Mesenchymal stem cell (in vitro differentiated cells and primary cell): ENCODE measurements around the gene RTF1.

Experiments
- DNase-seq: peaks from one replicate; pipeline ENCODE4 v3.0.0-alpha.2; 2013
- H2AFZ ChIP-seq: one replicate; pipeline ENCODE4 v1.6.1; 2013; ENCODE audit warnings: low read depth, mild to moderate bottlenecking, control low read depth, inconsistent platforms, low read length, moderate library complexity
- H2AK5ac ChIP-seq: 2 replicates; pipeline ENCODE4 v1.6.1; 2013; ENCODE audit warnings: low read length, moderate library complexity, mild to moderate bottlenecking, inconsistent platforms; ENCODE audit not compliant: severe bottlenecking
- H2BK120ac ChIP-seq: one replicate; pipeline ENCODE4 v1.6.1; 2013; ENCODE audit warnings: low read depth, mild to moderate bottlenecking, inconsistent platforms, low read length, moderate library complexity
- H2BK12ac ChIP-seq, 2 experiments: one replicate each; pipeline ENCODE4 v1.6.1; 2013; ENCODE audit warnings: inconsistent platforms in 2 of 2, low read length in 2 of 2, mild to moderate bottlenecking in 2 of 2, moderate library complexity in 2 of 2, control low read depth in 1 of 2
- H2BK15ac ChIP-seq: one replicate; pipeline ENCODE4 v1.6.1; 2013; ENCODE audit warnings: mild to moderate bottlenecking, low read depth, inconsistent platforms; ENCODE audit not compliant: poor library complexity, severe bottlenecking
- H2BK5ac ChIP-seq: 2 replicates; pipeline ENCODE4 v1.6.1; 2013; ENCODE audit warnings: low read depth, mild to moderate bottlenecking, low read length, control low read depth, inconsistent platforms; ENCODE audit not compliant: poor library complexity, severe bottlenecking
- H3K14ac ChIP-seq, 2 experiments: one replicate each; pipeline ENCODE4 v1.6.1; 2013; ENCODE audit warnings: inconsistent platforms in 2 of 2, low read length in 2 of 2, control low read depth in 1 of 2, mild to moderate bottlenecking in 1 of 2, moderate library complexity in 1 of 2
- H3K18ac ChIP-seq, 2 experiments: one replicate each; pipeline ENCODE4 v1.6.1; 2013; ENCODE audit warnings: inconsistent platforms in 2 of 2, low read length in 2 of 2, control low read depth in 1 of 2, low read depth in 1 of 2, mild to moderate bottlenecking in 1 of 2
- H3K23ac ChIP-seq, 2 experiments: one replicate each; pipeline ENCODE4 v1.6.1; 2013; ENCODE audit warnings: inconsistent platforms in 2 of 2, low read length in 2 of 2, mild to moderate bottlenecking in 2 of 2, moderate library complexity in 2 of 2, control low read depth in 1 of 2
- H3K27ac ChIP-seq: 2 replicates; pipeline ENCODE4 v1.5.1; 2013; ENCODE audit warnings: mild to moderate bottlenecking, moderate library complexity, low read length, control low read depth, inconsistent platforms; ENCODE audit not compliant: poor library complexity, severe bottlenecking
- H3K27me3 ChIP-seq, 2 experiments: 2 replicates each; pipeline versions ENCODE4 v1.6.1 to v1.7.0; 2013; ENCODE audit warnings: low read length in 2 of 2, mild to moderate bottlenecking in 2 of 2, moderate library complexity in 2 of 2, control low read depth in 1 of 2, inconsistent platforms in 1 of 2; ENCODE audit not compliant: control insufficient read depth in 1 of 2, insufficient read depth in 1 of 2
- H3K36me3 ChIP-seq, 2 experiments: 2 replicates each; pipeline versions ENCODE4 v1.6.1 to v1.7.0; 2013; ENCODE audit warnings: low read length in 2 of 2, control low read depth in 1 of 2, inconsistent platforms in 1 of 2, low read depth in 1 of 2, mild to moderate bottlenecking in 1 of 2; ENCODE audit not compliant: insufficient read depth in 2 of 2, control insufficient read depth in 1 of 2
- H3K4ac ChIP-seq, 2 experiments: one replicate each; pipeline ENCODE4 v1.6.1; 2013; ENCODE audit warnings: inconsistent platforms in 2 of 2, low read length in 2 of 2, mild to moderate bottlenecking in 2 of 2, moderate library complexity in 2 of 2, control low read depth in 1 of 2, low read depth in 1 of 2
- H3K4me1 ChIP-seq: 2 replicates; pipeline ENCODE4 v1.6.1; 2013; ENCODE audit warnings: low read depth, low read length, control low read depth; ENCODE audit not compliant: control insufficient read depth, insufficient read depth
- H3K4me2 ChIP-seq: 2 replicates; pipeline ENCODE4 v1.6.1; 2013; ENCODE audit warnings: low read length, mild to moderate bottlenecking, inconsistent platforms; ENCODE audit not compliant: poor library complexity, severe bottlenecking
- H3K4me3 ChIP-seq, 2 experiments: 2 replicates each; pipeline versions ENCODE4 v1.5.1 to v1.7.0; 2013; ENCODE audit warnings: low read length in 2 of 2, mild to moderate bottlenecking in 2 of 2, control low read depth in 1 of 2, low read depth in 1 of 2; ENCODE audit not compliant: insufficient read depth in 1 of 2
- H3K79me1 ChIP-seq: replicated peaks from 2 replicates; pipeline ENCODE4 v1.6.1; 2013; ENCODE audit warnings: mild to moderate bottlenecking, control low read depth, low read length, inconsistent platforms; ENCODE audit not compliant: poor library complexity, severe bottlenecking
- H3K9ac ChIP-seq: 2 replicates; pipeline ENCODE4 v1.7.0; 2013; ENCODE audit warnings: mild to moderate bottlenecking, low read length, moderate library complexity
- H3K9me3 ChIP-seq: 2 replicates; pipeline ENCODE4 v1.7.0; 2013; ENCODE audit warnings: mild to moderate bottlenecking, low read length; ENCODE audit not compliant: control insufficient read depth
- H4K8ac ChIP-seq: one replicate; pipeline ENCODE4 v1.6.1; 2013; ENCODE audit warnings: inconsistent platforms, mild to moderate bottlenecking, low read length, moderate library complexity
- H4K91ac ChIP-seq: one replicate; pipeline ENCODE4 v1.6.1; 2013; ENCODE audit warnings: mild to moderate bottlenecking, low read length, inconsistent platforms
- WGBS: methylation state at CpG from one replicate; pipeline ENCODE4 v1.1.7; 2013; ENCODE audit warnings: mixed read lengths; 5-methylcytosine and 5-hydroxymethylcytosine counted together

The RTF1 gene

DNA sequence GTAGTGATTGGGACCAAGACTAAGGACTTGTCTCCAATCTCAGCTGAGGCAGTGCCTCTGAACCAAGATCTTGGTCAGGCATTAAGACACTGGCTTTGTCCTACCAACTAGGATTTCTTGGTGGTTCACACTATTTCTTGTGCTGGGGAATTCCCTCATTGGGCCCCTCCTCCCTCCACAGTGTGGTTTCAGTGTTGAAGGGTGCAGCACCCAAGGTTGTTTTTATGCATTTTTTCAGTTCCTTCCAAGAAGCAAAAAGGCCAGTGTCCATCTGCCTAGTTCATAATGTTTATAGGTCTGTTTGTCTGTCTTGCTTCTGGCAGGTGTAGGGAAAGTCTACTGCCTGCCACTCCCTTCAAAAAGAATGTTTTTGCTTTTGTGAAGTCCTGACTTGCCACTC is 66.2 kb downstream of the RTF1 start:
- Histone ChIP-seq H4K91ac (no peak overlapping the region), H3K4me3 (no peak overlapping the region), H2BK15ac (no peak overlapping the region), H2BK12ac (no peak overlapping the region), H3K4me2 (no peak overlapping the region), H3K4me1 (peaks cover 12% of the 10 kb centered on the region), H3K36me3 (peaks cover 55 to 63% of the 10 kb centered on the region in 2 experiments), H3K79me1 (peaks cover 8% of the 10 kb centered on the region), H4K8ac (no peak overlapping the region), H2AFZ (no peak overlapping the region), H3K23ac (no peak overlapping the region), H2BK5ac (no peak overlapping the region), H3K18ac (no peak overlapping the region), H3K27ac (no peak overlapping the region), H3K4ac (no peak overlapping the region), H3K9me3 (no peaks in the 10 kb centered on the region), H3K9ac (no peak overlapping the region), H3K27me3 (no peaks in the 10 kb centered on the region), H3K14ac (no peak overlapping the region), H2BK120ac (no peak overlapping the region), H2AK5ac (no peak overlapping the region)
- DNase-seq = no peak

DNA sequence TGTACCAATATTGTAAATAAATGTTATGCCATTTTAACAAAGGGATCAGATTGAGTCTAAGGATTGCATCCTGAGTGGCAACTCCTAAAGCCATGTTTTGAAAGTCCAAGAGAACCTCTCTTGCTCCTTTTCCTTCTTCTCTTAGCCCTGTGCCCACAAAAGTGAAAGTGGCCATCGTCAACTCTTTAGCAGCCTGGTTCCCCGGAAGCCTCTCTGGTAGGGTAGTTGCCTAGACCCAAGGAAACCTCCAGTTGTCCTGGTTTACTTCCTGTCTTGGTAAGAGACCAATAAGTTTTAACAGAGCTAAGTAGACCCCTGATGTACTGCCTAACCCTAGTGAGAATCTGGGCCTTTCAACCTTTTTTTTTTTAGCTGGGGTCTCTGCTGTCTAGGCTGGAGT is 66.6 kb downstream of the RTF1 start:
- no peaks in the 10 kb centered on the region for H3K9me3 ChIP-seq
- no peak overlapping the region for H3K4ac ChIP-seq
- peaks cover 6% of the 10 kb centered on the region for H3K79me1 ChIP-seq
- H3K4me1 ChIP-seq = peaks cover 13% of the 10 kb centered on the region
- no peak overlapping the region for H2BK12ac ChIP-seq
- no peak overlapping the region for H3K4me2 ChIP-seq
- no peak overlapping the region for H4K91ac ChIP-seq
- no peak overlapping the region for H4K8ac ChIP-seq
- no peak overlapping the region for H2BK15ac ChIP-seq
- H2AFZ ChIP-seq = no peak overlapping the region
- no peak overlapping the region for H3K9ac ChIP-seq
- H3K23ac ChIP-seq = no peak overlapping the region
- H3K27ac ChIP-seq = no peak overlapping the region
- H3K36me3 ChIP-seq = peaks cover 55 to 59% of the 10 kb centered on the region in 2 experiments
- no peak overlapping the region for H2BK5ac ChIP-seq
- DNase-seq = no peak
- H3K4me3 ChIP-seq = no peak overlapping the region
- 85% methylated on average over 2 of the region's 2 CpGs for WGBS
- H3K18ac ChIP-seq = no peak overlapping the region
- H3K27me3 ChIP-seq = no peaks in the 10 kb centered on the region
- no peak overlapping the region for H2AK5ac ChIP-seq
- H3K14ac ChIP-seq = no peak overlapping the region
- H2BK120ac ChIP-seq = no peak overlapping the region

DNA sequence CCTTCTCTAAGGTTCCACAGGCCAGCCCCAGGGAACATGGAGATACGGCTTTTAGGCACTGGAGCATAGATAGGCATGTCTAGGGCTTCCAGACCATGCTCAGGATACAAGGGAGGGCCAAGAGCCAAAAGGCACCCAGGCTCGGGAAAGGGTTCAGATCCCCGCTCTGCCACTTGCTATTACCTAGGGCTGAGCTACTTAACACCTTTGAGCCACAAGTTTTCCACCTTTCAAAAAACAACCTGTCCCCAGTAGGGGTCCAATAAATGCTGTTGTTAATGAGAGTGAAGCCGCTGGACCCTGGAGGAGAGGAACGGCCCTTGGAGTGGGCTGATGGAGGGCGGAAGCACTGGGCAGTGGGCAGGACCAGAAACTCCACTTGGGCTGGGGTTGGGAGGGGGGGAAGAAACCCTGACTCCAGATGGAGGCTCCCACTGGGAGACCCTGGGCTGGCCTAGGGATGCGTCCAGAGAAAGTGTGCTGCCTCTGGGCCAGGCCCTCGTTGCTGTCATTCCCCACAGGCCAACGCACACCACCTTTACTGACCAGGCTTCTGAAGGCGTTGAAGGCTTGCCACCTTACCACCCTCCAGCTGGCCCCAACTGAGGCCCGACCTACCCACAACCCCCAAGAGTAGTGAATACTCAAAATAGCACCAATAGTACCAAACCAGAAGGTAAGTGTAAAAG is 68.2 kb downstream of the RTF1 start:
- Histone ChIP-seq H3K14ac (no peak overlapping the region), H2BK120ac (no peak overlapping the region), H3K9me3 (no peaks in the 10 kb centered on the region), H2AK5ac (no peak overlapping the region), H3K4me2 (no peak overlapping the region), H3K9ac (no peak overlapping the region), H3K23ac (no peak overlapping the region), H3K79me1 (no peaks in the 10 kb centered on the region), H2BK12ac (no peak overlapping the region), H3K4ac (no peak overlapping the region), H3K4me3 (no peak overlapping the region), H3K36me3 (peaks cover 43 to 45% of the 10 kb centered on the region in 2 experiments), H3K27me3 (no peaks in the 10 kb centered on the region), H4K91ac (no peak overlapping the region), H2AFZ (no peak overlapping the region), H2BK5ac (no peak overlapping the region), H3K27ac (no peak overlapping the region), H4K8ac (no peak overlapping the region), H3K18ac (no peak overlapping the region), H3K4me1 (peaks cover 18% of the 10 kb centered on the region), H2BK15ac (no peak overlapping the region)
- WGBS = 90% methylated on average over 11 of the region's 11 CpGs
- DNase-seq = no peak

DNA sequence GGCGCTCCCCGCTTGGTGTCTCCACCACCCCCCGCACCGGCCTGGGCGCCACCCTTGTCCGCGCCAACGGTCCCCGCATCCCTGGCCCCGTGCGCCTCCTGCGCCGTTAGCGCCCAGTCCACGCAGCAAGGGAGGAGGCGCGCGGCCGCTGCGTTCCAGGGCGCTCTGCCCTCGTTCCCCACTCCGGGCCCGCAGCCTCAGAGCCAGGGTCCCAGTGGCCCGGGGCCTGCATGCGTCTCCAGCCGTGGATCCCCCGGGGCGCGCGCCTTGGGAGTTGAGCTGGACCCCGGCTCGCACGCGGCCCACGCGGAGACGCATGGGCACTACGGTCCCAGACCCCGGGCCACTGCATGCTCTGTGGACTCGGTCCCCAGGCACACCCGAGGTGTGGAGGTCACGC is 69.4 kb downstream of the RTF1 start:
- no peak overlapping the region for H4K91ac ChIP-seq

More for the DNA sequence above, 69.4 kb downstream of the RTF1 start:
- Histone ChIP-seq H3K27me3 (peaks cover 0 to 2% of the 10 kb centered on the region in 2 experiments), H3K23ac (no peak overlapping the region), H4K8ac (no peak overlapping the region), H3K4me3 (no peak overlapping the region), H3K9me3 (no peaks in the 10 kb centered on the region), H3K9ac (no peak overlapping the region), H2BK15ac (no peak overlapping the region), H3K4me2 (no peak overlapping the region), H3K4me1 (peaks cover 23% of the 10 kb centered on the region), H2AFZ (no peak overlapping the region), H3K27ac (no peak overlapping the region), H2BK120ac (no peak overlapping the region), H3K14ac (no peak overlapping the region), H3K36me3 (peaks cover 31 to 35% of the 10 kb centered on the region in 2 experiments), H3K4ac (no peak overlapping the region), H2BK5ac (no peak overlapping the region), H2AK5ac (no peak overlapping the region), H3K79me1 (no peaks in the 10 kb centered on the region), H3K18ac (no peak overlapping the region), H2BK12ac (no peak overlapping the region)
- DNase-seq = no peak
- 98% methylated on average over 40 of the region's 43 CpGs for WGBS
